HS-5 (cell line): ENCODE data around the gene UBQLNL.
A peak's percentile ranks its signal among the peaks of the same experiment; 100 is the strongest.

ENCODE experiments used
- DNase-seq: peaks from one replicate; pipeline ENCODE4 v3.0.0-alpha.2; 2012; ENCODE audit warnings: low read depth

UBQLNL gene

DNA sequence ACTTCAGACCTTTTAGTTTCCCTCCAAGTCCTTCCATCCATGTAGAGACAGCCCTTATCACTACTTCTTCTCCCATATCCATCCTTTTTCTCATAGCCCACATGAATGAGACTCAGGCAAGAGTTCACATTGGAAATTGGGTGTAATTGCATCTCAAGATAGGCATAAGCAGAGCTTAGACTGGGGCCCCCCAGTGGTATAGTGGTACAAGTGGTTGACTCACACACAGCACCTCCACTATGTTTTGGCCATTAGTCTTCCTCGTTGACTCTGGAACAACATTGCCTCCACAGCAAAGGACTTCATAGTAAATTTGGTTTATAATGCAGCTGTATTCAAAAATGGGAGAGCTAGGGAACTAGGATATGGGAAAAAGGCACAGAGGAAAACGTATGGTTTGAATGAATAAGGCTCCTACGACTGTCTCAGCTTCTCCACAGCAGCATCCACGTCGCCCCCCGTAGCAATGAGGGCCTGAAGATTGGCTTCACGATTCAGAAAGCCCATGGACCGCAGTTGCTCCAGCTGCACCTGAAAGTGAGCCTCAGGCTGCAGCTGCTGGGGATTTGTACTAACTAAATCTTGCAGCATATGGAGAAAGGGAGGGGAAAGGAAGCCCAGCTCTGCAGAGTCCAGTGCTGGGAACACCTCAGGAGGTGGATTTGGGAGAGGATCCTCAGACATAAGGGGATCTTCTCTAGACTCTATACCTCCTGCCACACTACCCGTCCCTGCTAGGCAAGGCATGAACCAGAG is 9.1 kb downstream of the UBQLNL start:
- no peak for DNase-seq

DNA sequence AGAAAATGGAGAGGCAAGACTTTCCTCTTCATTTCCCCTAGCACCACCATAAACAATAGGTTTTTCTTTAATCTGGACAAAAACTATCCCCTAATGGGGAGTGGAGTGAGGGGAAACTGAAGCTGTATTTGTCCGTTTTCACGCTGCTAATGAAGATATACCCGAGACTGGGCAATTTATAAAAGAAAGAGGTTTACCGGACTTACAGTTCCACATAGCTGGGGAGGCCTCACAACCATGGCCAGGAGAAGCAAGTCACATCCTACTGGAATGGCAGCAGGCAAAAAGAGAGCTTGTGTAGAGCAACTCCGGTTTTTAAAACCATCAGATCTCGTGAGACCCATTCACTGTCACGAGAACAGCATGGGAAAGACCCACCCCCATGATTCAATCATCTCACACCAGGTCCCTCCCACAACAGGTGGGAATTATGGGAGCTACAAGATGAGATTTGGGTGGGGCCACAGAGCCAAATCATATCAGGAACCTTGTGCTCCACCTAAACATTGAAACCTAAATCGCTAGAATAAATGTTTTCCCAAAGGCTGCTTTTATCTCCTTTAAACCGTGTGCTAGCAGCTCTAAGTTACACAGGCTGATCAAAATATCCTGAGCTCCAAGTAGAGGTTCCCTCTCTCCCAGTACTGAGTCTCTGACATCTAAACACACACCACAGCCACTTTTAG is 11.0 kb downstream of the UBQLNL start:
- no peak for DNase-seq

DNA sequence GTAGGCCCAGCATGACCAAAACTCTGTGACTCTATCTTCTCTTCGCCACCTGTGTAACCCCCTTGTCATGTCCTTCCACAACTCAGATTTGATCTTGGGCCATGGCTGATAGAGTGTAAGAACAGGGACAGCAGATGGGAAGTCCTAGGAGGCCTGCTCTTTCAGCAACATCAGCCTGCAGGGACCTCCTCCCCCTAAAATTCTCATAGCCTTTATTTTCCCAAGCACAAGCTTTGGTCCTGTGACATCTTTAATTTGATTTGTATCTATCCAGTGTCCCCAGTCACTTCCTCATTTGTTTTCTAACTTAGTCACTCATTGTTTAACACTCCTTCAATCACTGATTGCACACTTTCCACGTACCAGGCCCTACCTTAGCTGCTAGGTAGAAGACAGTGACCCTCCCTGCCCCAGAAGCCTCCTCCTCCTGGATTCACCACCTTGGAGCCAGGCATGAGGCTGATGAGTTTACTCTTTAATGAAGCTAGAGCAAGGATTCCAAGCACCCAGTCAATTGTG is 12.0 kb downstream of the UBQLNL start:
- DNase-seq: no peak

DNA sequence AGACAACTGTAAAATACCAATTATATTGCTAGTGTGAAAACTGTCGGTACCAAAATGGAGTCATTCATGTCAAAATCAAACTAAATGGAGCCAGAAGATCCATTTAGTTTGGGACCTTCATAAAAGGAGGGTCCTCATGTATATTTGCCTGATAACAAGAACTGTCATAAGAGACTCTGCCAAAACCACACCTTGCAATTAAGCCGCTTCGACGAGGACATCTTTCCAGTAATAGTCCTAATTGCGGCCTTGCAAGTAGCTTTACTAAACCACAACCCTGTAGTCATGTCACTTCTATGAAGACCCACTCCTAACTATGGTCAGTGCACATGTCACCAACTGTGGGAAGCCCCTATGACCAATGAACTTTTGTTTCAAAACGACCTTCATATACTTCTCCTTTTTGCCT is 16.1 kb downstream of the UBQLNL start:
- no peak for DNase-seq

DNA sequence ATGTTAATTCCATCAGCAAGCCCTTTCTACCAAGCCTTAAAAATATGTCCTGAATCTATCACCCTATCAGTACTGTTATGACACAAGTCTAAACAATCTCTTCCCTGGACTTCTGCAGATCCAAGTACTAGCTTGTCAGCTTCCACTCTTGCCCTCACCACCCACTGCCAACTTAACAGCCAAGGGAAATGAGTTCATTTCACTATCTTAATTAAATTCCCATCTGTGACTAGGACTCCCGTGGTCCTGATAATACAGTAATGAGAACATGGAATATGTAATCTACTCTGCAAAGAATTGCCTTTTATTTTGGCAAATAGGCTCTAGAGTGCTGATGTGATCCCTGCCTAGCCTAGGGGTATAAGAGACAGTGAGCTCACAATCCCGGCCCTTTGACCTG is 16.8 kb downstream of the UBQLNL start:
- no peak for DNase-seq

DNA sequence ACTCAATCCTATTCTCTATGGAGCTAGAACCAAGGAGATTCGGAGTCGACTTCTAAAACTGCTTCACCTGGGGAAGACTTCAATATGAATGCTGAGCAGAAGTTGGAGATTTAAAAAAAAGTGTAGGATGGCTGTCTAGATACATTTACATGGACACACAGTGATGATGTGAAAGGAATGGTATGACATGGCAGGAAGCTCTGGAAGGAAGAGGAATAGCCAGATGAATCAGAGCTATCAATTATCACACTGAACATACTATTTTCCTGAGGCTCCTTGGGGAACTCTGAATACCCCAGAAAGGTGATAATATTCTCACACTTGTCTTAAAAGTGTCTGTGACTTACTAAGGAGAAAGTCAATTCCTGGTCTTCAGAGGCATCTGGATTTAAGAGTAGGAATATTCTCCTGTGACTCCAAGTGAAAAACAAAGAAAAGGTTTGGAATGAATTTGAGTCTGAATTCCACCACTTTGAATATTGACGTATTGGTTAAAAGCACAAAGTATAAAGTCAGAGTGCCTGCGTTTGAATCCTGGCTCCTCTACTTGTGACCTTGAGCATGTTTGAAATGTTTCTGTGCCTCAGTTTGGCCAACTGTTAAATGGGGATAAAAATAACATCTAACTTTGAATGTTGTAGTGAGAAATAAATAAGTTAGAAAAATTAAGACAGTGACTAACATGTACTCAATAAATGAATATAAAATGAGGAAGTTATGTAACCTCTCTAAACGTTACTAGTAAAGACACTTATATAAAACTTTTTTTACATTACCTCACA is 26.7 kb downstream of the UBQLNL start:
- DNase-seq: peak; percentile 22

DNA sequence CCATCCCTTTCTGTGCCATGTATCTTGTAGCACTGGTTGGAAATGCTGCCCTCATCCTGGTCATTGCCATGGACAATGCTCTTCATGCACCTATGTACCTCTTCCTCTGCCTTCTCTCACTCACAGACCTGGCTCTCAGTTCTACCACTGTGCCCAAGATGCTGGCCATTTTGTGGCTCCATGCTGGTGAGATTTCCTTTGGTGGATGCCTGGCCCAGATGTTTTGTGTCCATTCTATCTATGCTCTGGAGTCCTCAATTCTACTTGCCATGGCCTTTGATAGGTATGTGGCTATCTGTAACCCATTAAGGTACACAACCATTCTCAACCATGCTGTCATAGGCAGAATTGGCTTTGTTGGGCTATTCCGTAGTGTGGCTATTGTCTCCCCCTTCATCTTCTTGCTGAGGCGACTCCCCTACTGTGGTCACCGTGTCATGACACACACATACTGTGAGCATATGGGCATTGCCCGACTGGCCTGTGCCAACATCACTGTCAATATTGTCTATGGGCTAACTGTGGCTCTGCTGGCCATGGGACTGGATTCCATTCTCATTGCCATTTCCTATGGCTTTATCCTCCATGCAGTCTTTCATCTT is 27.6 kb downstream of the UBQLNL start:
- DNase-seq: no peak

DNA sequence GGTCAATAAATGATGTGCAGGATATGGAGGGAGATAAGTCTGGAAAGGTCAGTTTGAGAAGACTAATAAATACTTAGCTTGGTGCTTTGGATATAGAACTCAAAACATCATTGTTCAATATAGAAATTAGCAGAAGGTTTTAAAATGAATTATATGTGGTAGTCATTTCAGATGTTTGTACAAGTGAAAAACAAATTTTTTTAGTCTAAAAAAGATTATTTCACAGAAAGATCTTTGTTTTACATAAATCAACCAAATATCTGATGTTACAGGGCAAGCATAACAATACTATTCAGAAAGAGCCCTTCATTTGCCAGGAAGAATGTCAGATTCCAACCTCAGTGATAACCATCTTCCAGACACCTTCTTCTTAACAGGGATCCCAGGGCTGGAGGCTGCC is 28.1 kb downstream of the UBQLNL start, which contains the start of gene OR52D1:
Gene OR52D1 (plus strand): TSS at position 301 of the 400 bp plus-strand sequence. CDS start 22 bp downstream, at position 323.
- no peak for DNase-seq

DNA sequence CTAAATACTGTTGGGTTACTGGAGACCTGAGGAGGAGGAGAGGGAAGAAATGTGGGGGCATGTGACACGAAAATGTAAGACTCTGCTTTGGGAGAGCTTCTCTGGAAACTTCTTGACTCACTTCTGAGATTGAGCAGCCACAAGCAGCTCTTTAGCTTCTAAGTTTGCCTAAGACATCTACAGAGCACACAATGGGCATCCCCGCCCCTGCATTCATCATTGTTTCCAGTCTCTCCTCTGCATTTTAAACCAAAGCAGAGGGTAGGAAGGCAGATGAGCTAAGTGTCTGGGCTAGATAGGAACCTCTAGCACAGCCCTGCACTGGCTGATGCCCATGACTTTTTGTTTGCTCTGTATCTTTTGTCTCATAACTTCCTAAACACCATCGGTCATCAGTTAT is 30.1 kb downstream of the UBQLNL start:
- DNase-seq: no peak

DNA sequence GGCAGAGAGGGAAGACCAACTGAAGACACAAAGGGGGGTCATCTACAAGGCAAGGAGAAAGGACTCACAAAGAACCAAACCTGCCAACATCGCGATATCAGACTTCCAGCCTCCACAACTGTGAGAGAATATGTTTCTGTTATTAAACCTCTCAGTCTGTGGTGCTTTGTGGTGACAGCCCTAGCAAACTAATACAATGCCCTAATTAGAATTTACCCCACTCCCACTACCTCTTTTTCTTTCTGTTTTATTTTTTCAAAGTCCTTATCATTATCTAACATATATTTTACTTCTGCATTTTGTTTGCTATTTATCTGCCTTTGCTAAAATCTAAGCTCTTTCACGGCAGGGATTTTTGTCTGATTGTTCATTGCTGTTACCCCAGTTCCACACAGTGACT is 30.5 kb downstream of the UBQLNL start:
- no peak for DNase-seq

DNA sequence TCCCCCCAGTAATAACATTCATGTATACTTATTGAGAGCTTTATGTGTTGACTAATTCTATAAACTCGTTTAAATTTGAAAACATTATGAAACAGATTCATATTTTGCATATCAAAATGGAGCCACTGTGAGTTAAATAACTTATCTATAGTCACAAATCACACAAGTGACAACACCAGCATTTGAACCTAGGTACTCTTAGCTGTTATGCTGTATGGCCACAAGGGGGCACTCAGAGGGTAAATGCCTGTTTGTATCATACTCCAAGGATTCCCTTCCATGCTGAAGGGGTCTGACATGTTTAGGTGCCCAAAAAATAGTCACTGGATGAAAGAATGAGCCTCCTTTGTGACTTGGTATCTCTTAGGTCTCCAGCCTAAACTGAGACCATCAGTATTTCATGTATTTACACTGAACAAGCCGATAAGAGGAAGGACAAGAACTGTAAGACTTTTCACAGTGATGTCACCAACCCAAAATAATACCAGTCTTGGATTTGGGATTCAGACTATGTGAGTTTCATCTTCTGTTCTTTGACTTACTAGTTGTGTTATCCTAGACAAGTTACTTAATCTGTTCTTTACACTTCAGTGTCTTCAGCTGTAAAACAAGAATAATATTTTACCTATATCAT is 40.2 kb downstream of the UBQLNL start:
- DNase-seq: peak; percentile 14

DNA sequence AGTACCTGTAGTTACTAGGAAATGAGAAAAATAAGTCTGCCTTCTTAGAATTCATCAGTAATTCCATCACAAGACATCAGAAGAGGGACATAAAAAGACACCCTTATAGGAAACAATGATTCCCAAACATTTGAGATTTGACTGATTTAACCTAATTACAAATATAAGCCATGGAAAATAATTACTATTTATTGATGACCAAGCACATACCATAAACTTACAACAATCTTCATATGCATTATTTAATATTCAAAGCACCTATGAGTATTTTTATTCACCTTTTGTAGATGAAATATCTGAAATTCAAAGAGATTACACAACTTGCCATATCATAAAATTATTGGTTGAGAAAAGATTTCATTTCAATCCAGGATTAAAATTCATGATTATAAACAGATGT is 42.6 kb downstream of the UBQLNL start:
- no peak for DNase-seq

DNA sequence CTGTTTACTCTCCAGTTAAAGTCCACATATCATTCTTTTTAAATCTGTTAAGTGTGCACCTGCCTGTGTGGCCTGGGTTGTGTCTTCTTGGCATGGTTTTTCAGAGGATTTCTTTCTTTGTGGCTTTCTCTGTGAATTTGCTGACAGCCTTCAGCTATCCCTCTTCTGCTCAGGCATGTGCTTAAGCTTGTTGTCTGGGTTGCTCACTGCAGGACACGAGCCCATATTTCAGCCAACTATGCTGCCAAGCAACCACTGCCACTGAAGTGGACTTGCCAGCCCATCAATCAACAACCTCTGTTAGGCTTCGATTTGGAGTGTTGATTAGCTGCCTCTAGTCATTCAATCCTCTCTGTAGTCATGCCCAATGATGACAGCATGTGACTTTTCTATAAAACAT is 49.0 kb downstream of the UBQLNL start:
- no peak for DNase-seq
